Measurements from ENCODE around the gene GPC4. TPM values are rescaled to one million over a fixed set of nuclear protein-coding genes. Genes with fewer than 3 reads are reported as not detected.

The GPC4 gene
- total and polyA plus RNA-seq, 2 donors (not counting 3 experiments of a cell fraction or from before 2014, with no cell fraction given) = 0.20 TPM; not detected in 1

DNA sequence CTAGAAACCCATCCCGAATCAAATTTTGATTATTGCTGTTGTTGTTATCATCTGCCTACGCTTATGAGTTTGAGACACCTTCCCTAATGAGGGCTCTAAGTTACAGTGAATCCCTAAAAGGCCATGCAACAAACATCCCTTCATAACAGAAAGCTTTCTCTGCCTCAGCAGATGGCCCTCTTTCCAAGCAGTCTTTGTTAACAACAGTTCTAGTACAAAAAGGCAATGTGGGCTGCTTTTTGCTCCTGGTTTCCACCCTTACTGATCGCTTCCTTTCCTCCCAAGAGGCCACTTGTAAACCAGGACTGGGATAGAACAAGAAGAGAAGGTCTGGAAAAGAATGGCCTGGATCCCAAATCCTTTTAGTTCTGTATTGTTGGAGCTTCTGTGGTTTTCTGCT is 24.2 kb downstream of the GPC4 start:
- Histone ChIP-seq H3K27ac (ENCODE audit: insufficient read depth, low read depth, low read length) (no peak overlapping the region), H3K4me3 (replicated peaks in 1 of 3; ENCODE audit: insufficient read depth in 1 of 3, low read depth in 1 of 3, low read length in 3 of 3) (no peak overlapping the region), H3K4me2 (ENCODE audit: insufficient read depth, low read length) (no peak overlapping the region), H3K9ac (replicated peaks; ENCODE audit: extremely low read depth, insufficient read depth, low read length) (no peak overlapping the region), H3K9me1 (replicated peaks; ENCODE audit: control insufficient read depth, extremely low read depth, insufficient read depth, low read length) (no peaks in the 10 kb centered on the region), H3K36me3 (ENCODE audit: control insufficient read depth in 2 of 2, extremely low read depth in 1 of 2, insufficient read depth in 2 of 2, low read length in 2 of 2) (no peaks in the 10 kb centered on the region), H3K9me3 (replicated peaks; ENCODE audit: control insufficient read depth, insufficient read depth, low read length) (no peaks in the 10 kb centered on the region), H3K27me3 (ENCODE audit: control insufficient read depth in 2 of 2, insufficient read depth in 2 of 2, low read length in 2 of 2) (no peaks in the 10 kb centered on the region), H2AFZ (ENCODE audit: low read depth, low read length) (no peak overlapping the region), H4K20me1 (replicated peaks; ENCODE audit: control insufficient read depth, extremely low read depth, insufficient read depth, low read length) (no peaks in the 10 kb centered on the region), H3K4me1 (ENCODE audit: control insufficient read depth, extremely low read depth, insufficient read depth, low read length) (no peaks in the 10 kb centered on the region), H3K79me2 (ENCODE audit: control insufficient read depth, insufficient read depth, low read length) (no peaks in the 10 kb centered on the region)
- TF ChIP-seq POLR2A (IDR thresholded peaks at IDR 0.05; ENCODE audit: low read depth, low read length) (no peak), POLR2AphosphoS5 (IDR thresholded peaks at IDR 0.05; ENCODE audit: insufficient read depth, low read depth, low read length) (no peak), JUN (IDR thresholded peaks at IDR 0.05; ENCODE audit: borderline replicate concordance, insufficient read depth, insufficient read length, low read depth) (no peak), EZH2 (IDR thresholded peaks at IDR 0.05; ENCODE audit: borderline replicate concordance, low read depth, low read length, severe bottlenecking) (no peak), GATA2 (IDR thresholded peaks at IDR 0.05; ENCODE audit: insufficient read depth, insufficient read length, low read depth, low read length) (no peak), FOS (IDR thresholded peaks at IDR 0.05; ENCODE audit: borderline replicate concordance, insufficient read depth, low read length) (no peak), MYC (IDR thresholded peaks at IDR 0.05; ENCODE audit: low read depth, low read length) (no peak)
- TF ChIP-seq, protein P1, sequence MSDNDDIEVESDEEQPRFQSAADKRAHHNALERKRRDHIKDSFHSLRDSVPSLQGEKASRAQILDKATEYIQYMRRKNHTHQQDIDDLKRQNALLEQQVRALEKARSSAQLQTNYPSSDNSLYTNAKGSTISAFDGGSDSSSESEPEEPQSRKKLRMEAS (IDR thresholded peaks at IDR 0.05; ENCODE audit: insufficient read depth, insufficient read length) = no peak
- TF ChIP-seq, protein P2, sequence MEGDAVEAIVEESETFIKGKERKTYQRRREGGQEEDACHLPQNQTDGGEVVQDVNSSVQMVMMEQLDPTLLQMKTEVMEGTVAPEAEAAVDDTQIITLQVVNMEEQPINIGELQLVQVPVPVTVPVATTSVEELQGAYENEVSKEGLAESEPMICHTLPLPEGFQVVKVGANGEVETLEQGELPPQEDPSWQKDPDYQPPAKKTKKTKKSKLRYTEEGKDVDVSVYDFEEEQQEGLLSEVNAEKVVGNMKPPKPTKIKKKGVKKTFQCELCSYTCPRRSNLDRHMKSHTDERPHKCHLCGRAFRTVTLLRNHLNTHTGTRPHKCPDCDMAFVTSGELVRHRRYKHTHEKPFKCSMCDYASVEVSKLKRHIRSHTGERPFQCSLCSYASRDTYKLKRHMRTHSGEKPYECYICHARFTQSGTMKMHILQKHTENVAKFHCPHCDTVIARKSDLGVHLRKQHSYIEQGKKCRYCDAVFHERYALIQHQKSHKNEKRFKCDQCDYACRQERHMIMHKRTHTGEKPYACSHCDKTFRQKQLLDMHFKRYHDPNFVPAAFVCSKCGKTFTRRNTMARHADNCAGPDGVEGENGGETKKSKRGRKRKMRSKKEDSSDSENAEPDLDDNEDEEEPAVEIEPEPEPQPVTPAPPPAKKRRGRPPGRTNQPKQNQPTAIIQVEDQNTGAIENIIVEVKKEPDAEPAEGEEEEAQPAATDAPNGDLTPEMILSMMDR (IDR thresholded peaks at IDR 0.05; ENCODE audit: extremely low read depth in 1 of 2, insufficient read depth in 1 of 2, low read depth in 1 of 2, low read length in 2 of 2) = no peak
- ChIA-PET POLR2A (no interaction called here), CTCF (no interaction called here)
- no TSS peak for BruUV-seq (replicated peaks)
- no peak for DNase-seq (ENCODE audit: low read depth, low spot score)
- dilution Hi-C loops (cut with MboI; ENCODE audit: extremely low pct_ligation_motif_present, low sequenced_read_pairs) (no loop called here), intact Hi-C loops (cut with micrococcal nuclease) (no loop called here)
- no peak for FAIRE-seq

Data from endothelial cell of umbilical vein (primary cell).